ENCODE measurements around the gene SPTBN5.
A peak's percentile ranks its signal among the peaks of the same experiment; 100 is the strongest.

The SPTBN5 gene

GRCh38 chr15:41937568-41937923 is 43.7 kb upstream of the SPTBN5 start:
- TF ChIP-seq CTCF (IDR thresholded peaks at IDR 0.05): no peak
- no peaks in the 10 kb centered on the region for H3K27me3 ChIP-seq
- H3K36me3 ChIP-seq: peaks cover 16% of the 10 kb centered on the region
- H3K27ac ChIP-seq: no peak overlapping the region
- no peak overlapping the region for H3K4me3 ChIP-seq (ENCODE audit: low read depth in 1 of 2, low read length in 1 of 2)
- H3K9me3 ChIP-seq: no peaks in the 10 kb centered on the region
- H3K4me1 ChIP-seq (ENCODE audit: control insufficient read depth in 1 of 2, insufficient read depth in 1 of 2, low read depth in 1 of 2, low read length in 1 of 2): peaks cover 4 to 10% of the 10 kb centered on the region in 2 experiments

- peaks cover 4 to 10% of the 10 kb centered on the region in 2 experiments for H3K4me1 ChIP-seq (ENCODE audit: control insufficient read depth in 1 of 2, insufficient read depth in 1 of 2, low read depth in 1 of 2, low read length in 1 of 2)
- no peak overlapping the region for H3K27ac ChIP-seq
- H3K4me3 ChIP-seq (ENCODE audit: low read depth in 1 of 2, low read length in 1 of 2): peak overlapping the region in 1 of 2 experiments; percentile 13
- H3K27me3 ChIP-seq: no peaks in the 10 kb centered on the region
- H3K9me3 ChIP-seq: no peaks in the 10 kb centered on the region
- peaks cover 13% of the 10 kb centered on the region for H3K36me3 ChIP-seq
- no peak for TF ChIP-seq CTCF (IDR thresholded peaks at IDR 0.05)
These were observed 43.1 kb upstream of the SPTBN5 start for GRCh38 chr15:41936649-41937567.

GRCh38 chr15:41936155-41936554 is 42.3 kb upstream of the SPTBN5 start:
- TF ChIP-seq CTCF (IDR thresholded peaks at IDR 0.05): no peak
- Histone ChIP-seq H3K27me3 (no peaks in the 10 kb centered on the region), H3K9me3 (no peaks in the 10 kb centered on the region), H3K36me3 (peaks cover 9% of the 10 kb centered on the region), H3K27ac (no peak overlapping the region), H3K4me3 (ENCODE audit: low read depth in 1 of 2, low read length in 1 of 2) (no peak overlapping the region), H3K4me1 (ENCODE audit: control insufficient read depth in 1 of 2, insufficient read depth in 1 of 2, low read depth in 1 of 2, low read length in 1 of 2) (peaks cover 4 to 12% of the 10 kb centered on the region in 2 experiments)

GRCh38 chr15:41935566-41936020 is 41.7 kb upstream of the SPTBN5 start:
- Histone ChIP-seq H3K4me3 (ENCODE audit: low read depth in 1 of 2, low read length in 1 of 2) (no peak overlapping the region), H3K9me3 (no peaks in the 10 kb centered on the region), H3K27me3 (no peaks in the 10 kb centered on the region), H3K27ac (no peak overlapping the region), H3K4me1 (ENCODE audit: control insufficient read depth in 1 of 2, insufficient read depth in 1 of 2, low read depth in 1 of 2, low read length in 1 of 2) (peaks cover 8 to 17% of the 10 kb centered on the region in 2 experiments), H3K36me3 (peaks cover 9% of the 10 kb centered on the region)
- TF ChIP-seq CTCF (IDR thresholded peaks at IDR 0.05): no peak

- Histone ChIP-seq H3K27me3 (no peaks in the 10 kb centered on the region), H3K9me3 (no peaks in the 10 kb centered on the region), H3K36me3 (peaks cover 2% of the 10 kb centered on the region), H3K27ac (no peak overlapping the region), H3K4me1 (ENCODE audit: control insufficient read depth in 1 of 2, insufficient read depth in 1 of 2, low read depth in 1 of 2, low read length in 1 of 2) (peaks cover 12 to 21% of the 10 kb centered on the region in 2 experiments), H3K4me3 (ENCODE audit: low read depth in 1 of 2, low read length in 1 of 2) (no peak overlapping the region)
- TF ChIP-seq CTCF (IDR thresholded peaks at IDR 0.05): no peak
These were observed 41.0 kb upstream of the SPTBN5 start for GRCh38 chr15:41934843-41935242.
